ENCODE measurements around the gene TERT.
"Not testable (repeated sequence)": the region's sequence is repeated elsewhere in the genome, so short reads cannot be mapped to it uniquely, and the experiment has no call there.

The TERT gene

DNA sequence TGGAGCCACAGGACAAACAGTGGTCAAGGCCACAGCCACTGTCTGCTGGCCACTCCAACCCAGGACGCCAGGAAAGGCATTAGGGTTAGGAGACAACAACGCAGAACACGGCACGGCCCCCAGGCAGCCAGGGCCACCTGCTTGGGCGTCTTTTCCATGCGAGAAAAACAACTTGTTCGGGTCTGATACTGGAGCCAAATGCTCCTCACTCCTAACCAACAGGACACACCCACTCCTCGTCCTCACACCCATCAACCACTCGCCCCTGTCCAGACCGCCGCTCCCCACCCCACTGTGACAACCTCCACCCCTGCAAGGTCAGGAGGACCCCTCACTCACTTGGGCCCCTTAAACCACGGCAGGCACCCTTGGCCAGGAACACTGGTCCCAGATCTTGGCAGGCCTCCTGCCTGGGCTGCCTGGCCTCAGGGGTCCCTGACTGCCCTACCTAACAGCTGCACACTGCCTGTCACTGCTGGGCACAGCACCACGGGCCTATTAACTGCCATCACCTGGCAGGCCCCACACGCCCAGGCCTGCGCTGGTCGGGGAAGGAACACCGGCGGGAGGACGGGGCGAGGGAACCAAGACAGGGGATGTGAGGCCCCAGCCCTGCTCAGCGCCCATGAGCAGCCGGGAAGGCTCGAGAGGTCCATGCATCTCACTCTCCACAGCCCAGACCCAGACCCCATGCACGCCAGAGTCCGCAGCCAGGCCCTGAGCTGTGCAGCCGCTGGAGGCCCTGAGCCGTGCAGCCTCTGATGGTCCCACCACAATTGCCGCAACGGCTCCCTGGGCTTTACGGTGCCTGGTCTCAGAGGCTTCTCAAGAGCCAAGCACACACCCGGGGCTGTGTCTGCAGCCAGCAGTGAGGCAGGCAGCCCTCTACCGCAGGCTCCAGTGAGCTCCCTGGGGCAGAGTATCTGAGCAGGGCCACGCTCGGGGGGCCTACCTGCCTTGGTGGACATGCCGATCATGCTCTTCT, 36.3 kb upstream of the TERT start:
- DNase-seq, result no peak

DNA sequence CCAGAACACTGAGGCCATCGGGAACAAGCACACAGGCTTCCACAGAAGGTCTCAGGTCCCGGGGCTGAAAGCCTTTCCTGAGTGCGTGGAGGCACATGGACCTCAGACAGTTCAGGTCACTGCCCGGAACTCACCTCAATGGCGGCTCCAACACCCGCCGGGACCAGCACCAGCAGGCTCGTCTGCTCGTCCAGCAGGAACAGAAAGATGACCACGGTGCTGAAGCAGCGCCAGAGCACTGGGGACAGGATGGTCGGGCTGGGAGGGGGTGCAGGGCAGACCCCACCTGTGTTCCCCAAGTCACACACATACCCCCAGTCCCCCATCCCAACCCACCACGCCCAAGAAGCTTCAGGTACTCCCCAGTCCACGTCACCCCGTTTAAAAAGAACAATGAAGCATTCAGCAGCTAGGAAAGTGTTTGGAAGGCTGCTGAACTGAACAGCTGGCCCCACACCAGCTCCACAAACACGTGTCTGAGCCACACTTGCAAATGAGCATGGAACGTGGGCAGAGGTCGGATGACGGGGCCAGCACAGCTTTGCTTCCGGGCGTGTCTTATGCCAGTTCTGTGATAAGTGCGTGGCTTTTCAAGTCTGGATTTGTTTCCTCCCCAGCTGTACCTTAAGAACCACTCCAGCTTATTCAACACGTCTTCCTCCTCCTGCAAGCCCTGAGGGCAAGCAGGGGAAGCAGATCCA, 35.4 kb upstream of the TERT start:
- no peak for DNase-seq

- DNase-seq, result no peak
Measured at GRCh38 chr5:1329111-1329579, 34.3 kb upstream of the TERT start.

- not testable (repeated sequence) for DNase-seq
Measured at GRCh38 chr5:1328237-1329110, 33.6 kb upstream of the TERT start.

DNA sequence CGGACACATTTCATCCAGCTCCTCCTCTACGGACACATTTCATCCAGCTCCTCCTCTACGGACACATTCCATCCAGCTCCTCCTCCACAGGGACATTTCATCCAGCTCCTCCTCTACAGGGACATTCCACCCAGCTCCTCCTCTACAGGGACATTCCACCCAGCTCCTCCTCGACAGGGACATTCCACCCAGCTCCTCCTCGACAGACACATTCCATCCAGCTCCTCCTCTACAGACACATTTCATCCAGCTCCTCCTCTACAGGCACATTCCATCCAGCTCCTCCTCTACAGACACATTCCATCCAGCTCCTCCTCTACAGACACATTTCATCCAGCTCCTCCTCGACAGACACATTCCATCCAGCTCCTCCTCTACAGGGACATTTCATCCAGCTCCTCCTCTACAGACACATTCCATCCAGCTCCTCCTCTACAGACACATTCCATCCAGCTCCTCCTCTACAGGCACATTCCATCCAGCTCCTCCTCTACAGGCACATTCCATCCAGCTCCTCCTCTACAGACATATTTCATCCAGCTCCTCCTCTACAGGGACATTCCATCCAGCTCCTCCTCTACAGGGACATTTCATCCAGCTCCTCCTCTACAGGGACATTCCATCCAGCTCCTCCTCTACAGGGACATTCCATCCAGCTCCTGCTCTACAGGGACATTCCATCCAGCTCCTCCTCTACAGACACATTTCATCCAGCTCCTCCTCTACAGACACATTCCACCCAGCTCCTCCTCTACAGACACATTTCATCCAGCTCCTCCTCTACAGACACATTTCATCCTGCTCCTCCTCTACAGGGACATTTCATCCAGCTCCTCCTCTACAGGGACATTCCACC, 32.3 kb upstream of the TERT start:
- not testable (repeated sequence) for DNase-seq

- DNase-seq, result not testable (repeated sequence)
Measured at GRCh38 chr5:1326532-1326875, 31.6 kb upstream of the TERT start.

DNA sequence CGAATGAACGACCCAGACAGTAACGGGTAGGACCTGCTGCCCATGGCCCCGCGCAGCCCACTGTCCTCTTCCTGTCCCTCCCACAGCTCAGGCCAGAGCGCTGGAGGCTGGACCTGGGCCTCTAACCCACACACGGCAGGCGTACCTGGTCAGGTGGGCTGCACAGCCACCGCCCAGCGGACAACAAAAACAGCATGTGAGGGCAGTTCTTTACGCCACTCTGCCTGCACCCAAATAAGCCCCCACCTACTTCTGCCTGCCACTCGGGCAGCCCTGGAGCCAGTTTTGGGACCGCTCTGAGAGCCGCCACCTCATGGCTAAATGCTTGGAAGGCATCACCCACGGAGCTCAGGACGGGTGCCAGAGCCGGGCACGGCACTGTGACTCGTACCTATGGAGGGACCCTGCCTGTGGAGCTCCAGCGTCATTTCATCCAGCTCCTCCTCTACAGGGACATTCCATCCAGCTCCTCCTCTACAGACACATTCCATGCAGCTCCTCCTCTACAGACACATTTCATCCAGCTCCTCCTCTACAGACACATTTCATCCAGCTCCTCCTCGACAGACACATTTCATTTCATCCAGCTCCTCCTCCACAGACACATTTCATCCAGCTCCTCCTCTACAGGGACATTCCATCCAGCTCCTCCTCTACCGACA, 31.1 kb upstream of the TERT start:
- DNase-seq, result no peak

DNA sequence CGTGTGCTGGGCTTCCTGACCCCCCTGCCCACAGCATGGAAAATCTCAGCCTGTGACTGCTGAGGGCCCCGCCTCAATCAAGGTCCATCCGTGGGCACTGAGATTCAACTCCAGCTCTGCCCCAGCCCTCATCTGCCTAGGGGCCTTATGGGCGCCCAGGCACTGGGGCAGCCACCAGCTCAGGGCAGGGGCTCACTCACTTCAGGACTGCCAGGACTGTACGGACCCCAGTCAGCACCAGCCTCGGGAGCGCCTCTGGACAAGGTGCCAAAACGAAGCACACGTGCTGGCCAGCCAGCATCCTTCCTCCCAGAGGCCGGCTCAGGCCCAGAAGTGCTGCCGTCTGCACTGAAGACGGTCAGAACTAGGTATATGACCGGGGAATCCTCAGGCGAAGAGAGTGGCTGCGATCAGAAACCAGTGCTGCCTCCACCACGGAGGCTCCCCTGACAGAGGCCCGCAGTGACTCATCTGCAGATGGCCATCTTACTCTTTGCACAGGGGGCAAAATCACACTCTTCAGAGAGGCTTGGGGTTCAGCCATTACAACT, 30.4 kb upstream of the TERT start:
- DNase-seq, result no peak

DNA sequence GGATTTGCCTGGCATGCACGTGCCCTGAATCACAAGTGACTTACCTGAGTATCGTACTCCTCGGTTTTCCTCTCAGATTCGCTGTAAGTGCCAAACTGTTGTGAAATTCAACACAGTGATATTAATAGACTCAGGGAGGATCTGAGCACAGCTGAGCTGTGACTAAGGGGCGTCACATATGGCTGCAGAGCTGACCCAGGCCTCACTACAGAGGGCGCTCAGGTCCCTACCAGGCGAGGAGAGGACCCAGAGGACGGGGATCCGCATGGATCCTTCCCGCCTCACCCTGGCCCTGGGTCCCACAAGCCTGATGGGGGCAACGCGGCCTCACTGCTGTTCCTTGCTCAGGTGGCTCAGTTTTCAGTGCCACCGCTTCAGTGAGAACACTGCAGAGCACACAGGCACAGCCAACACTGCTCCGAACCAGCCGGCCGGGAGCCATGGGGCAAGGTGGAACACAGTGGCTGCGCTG, 29.9 kb upstream of the TERT start:
- no peak for DNase-seq

DNA sequence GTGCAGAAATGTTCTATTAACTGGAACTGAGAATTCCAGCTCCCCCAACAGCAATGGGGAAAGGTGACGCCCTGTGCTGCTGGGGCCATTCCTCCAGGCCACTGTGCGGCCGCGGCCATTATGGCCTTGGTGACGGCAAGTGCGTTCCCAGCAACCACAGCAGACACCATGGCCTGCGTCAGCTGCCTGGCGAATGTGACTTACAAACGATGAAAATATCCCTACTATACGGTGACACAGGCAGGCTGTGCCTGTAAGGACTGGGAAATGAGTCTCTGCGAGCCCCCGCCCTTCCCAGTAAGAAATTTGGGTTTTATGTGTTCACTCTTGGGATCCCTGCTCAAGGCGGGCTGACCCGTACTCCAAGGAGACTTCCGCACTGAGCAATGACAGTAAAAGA, 29.4 kb upstream of the TERT start:
- no peak for DNase-seq

DNA sequence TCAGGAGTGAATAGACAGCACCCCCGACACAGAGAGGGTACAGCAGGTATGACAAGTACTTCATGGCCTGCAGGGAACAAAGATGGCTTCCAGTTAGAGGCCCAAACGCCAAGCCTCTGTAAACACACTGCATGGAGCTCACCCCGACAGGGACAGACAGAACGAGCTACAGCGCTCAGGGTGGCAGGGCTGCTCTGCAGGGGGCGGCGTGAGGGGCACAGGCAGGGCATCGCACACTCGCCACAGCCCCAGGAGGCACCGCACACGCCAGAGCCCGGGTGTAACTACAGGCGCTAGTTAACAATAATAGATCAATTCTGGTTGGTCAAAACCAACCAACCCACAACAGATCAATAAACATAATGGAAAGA, 28.9 kb upstream of the TERT start:
- no peak for DNase-seq

DNA sequence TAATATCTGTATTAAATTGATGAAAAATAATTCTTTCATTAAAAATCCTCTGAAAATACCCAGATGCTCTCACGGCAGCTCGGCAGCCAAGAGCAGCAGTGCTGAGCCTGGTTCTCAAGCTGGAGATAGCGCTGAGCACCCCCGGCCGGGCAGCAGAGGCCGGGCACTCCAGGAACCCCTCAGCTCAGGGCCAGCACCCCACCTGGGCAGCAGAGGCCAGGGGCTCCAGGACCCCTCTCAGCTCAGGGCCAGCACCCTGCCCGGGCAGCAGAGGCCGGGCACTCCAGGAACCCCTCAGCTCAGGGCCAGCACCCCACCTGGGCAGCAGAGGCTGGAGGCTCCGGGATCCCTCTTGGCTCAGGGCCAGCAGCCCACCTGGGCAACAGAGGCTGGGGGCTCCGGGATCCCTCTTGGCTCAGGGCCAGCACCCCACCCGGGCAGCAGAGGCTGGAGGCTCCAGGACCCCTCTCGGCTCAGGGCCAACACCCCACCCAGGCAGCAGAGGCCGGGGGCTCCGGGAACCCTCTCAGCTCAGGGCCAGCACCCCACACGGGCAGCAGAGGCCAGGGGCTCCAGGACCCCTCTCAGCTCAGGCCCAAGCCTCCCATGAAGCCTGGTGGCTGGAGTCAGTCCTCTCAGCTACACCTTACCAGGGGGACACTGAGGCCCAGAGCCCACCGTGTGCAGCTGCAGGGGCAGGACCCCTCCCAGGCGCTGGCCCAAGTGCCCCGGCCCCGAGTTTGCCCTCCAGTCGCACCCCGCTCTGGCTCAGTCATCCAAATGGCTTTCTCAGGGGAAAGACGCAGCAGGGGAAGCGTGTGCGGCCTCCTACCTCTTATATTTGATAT, 28.3 kb upstream of the TERT start:
- DNase-seq, result no peak

DNA sequence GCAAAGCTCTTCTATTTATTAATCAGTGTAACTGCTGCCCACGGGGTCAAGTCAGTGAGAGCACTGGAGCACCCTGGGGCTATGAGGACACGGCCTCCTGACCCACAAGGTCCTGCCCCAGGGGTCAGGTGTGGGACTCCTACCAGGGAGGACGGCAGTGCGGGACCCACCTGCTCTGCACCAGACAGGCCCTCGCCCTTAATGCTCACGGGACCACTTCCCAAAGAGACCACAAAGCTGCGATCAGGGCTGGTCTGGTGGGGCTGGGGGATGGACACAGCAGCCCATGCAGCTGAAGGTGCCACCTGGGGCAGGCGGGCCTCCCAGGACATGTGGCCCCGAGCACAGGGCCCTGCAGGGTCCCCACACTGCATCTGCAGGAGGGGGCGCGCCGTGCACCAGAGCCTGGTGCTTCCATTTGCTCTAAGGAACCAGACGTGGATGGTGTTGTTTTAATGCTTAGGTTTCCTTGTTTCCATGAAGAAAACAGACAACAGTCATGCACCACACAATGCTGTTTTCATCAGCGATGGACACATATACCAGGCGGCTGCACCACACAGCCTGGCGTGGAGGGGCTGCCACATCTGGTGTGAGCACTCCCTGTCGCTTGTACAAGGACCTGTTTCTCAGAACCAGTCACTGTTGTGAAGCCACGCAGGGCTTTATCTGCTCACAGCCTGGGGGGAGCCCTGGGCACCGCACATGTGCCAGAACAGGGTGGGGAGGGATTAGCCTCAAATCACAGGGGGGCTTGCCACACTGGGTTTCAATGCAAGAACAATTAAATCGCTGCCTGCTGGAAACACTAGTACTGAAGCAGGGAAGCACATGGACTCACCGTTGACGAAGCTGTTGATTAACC, 27.4 kb upstream of the TERT start:
- DNase-seq, result no peak

GRCh38 chr5:1321576-1321975, 26.7 kb upstream of the TERT start:
- DNase-seq, result no peak

DNA sequence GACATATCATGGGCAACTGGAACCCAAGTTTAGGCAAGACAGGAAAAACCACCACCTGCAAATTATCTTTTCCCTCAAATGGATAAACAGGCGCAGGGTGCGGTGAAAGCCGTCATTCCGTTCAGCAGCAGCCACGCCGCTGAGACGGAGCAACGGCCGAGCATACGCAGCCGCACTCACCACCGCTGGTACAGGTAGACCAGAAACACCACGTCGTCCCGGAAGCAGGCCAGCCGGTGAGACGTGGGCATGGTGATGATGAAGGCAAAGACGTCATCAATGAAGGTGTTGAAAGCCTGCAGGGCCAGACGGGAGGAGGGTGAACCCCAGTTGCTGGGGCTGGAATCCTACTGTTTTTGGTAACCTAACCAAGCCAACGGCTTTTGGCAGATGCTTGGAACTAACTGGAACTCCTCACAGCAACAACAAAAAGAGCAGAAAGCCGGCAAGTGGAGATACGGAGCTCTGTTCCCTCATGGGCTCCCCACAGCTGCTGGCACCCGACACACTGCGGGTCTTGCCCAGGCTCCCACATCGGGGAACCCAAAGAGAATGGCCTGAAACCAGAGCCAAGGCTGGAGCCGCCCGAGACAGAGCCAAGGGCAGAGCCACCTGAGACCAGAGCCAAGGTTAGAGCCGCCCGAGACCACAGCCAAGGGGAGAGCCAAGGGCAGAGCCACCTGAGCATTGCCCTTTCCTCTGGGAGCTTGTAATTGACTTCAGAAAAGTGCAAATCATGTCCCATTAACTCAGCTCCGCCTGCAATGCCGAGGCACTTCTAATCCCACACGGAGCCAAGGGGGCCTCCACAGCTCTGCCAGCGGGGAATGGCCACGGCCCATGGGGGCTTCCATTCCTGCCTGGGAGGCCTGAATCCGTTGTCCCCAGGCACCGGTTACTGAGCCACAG, 25.8 kb upstream of the TERT start:
- no peak for DNase-seq

GRCh38 chr5:1319436-1320256, 24.8 kb upstream of the TERT start:
- no peak for DNase-seq

DNA sequence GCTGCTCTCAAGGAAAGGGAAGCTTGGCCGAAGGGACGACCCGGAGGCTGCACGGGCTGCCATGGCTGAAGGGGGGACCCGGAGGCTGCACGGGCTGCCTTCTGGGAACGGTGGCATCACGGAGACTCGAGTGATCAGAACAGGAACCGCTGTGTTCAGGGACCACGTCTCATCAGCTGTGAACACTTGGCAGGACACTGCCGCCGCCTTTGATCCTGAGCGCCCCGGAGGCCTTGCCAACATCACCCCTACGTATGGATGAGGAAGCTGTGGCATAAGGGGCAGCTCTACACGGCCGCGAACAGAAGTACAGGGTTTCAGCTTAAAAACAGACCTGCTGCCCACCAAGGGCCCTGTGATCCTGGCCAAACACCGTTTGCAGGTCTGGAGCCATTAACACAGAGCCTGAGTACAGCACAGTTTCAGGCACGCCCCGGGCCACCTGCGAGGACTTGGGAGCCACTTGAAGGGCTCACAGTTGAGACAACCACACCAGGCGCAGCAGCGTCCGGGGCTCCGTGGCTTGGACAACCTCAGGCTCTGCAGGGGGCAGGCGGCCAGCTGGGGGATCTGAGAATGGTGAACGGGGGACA, 23.9 kb upstream of the TERT start:
- no peak for DNase-seq

Measured in SHP77 (cell line).